H9 (cell line): Measurements from ENCODE around the gene CDKAL1. TPM values are rescaled to one million over a fixed set of nuclear protein-coding genes. Genes with fewer than 3 reads are reported as not detected.

ENCODE experiments used
- DNase-seq: peaks from one replicate; pipeline ENCODE4 v3.0.0-alpha.2; 2017
- H2AFZ ChIP-seq: one replicate; pipeline ENCODE4 v1.6.1; 2013; ENCODE audit warnings: mild to moderate bottlenecking, low read length, control low read depth, moderate library complexity
- H2AK5ac ChIP-seq: 2 replicates; pipeline ENCODE4 v1.6.1; 2013; ENCODE audit warnings: low read length, control low read depth, mixed read lengths; ENCODE audit not compliant: insufficient read length
- H2BK120ac ChIP-seq: one replicate; pipeline ENCODE4 v1.6.1; 2013; ENCODE audit warnings: low read depth, mild to moderate bottlenecking, low read length, control low read depth, inconsistent platforms; ENCODE audit not compliant: poor library complexity, severe bottlenecking
- H2BK12ac ChIP-seq: 2 replicates; pipeline ENCODE4 v1.6.1; 2013; ENCODE audit warnings: low read length, control low read depth, mixed read lengths, low read depth; ENCODE audit not compliant: insufficient read length
- H2BK15ac ChIP-seq: 2 replicates; pipeline ENCODE4 v1.6.1; 2013; ENCODE audit warnings: low read depth, low read length, control low read depth
- H2BK20ac ChIP-seq: one replicate; pipeline ENCODE4 v1.6.1; 2013; ENCODE audit warnings: low read depth, mild to moderate bottlenecking, low read length, control low read depth, inconsistent platforms; ENCODE audit not compliant: poor library complexity, severe bottlenecking
- H2BK5ac ChIP-seq: 2 replicates; pipeline ENCODE4 v1.6.1; 2013; ENCODE audit warnings: low read length, control low read depth, mixed read lengths; ENCODE audit not compliant: insufficient read length
- H3K14ac ChIP-seq: 2 replicates; pipeline ENCODE4 v1.6.1; 2013; ENCODE audit warnings: low read length, control low read depth; ENCODE audit not compliant: insufficient read depth
- H3K18ac ChIP-seq: 2 replicates; pipeline ENCODE4 v1.6.1; 2013; ENCODE audit warnings: low read depth, mild to moderate bottlenecking, mixed read lengths, low read length, control low read depth; ENCODE audit not compliant: insufficient read length
- H3K23ac ChIP-seq: 2 replicates; pipeline ENCODE4 v1.6.1; 2013; ENCODE audit warnings: low read length, control low read depth, mixed read lengths, low read depth; ENCODE audit not compliant: insufficient read length
- H3K23me2 ChIP-seq: 2 replicates; pipeline ENCODE4 v1.6.1; 2013; ENCODE audit warnings: low read depth, mild to moderate bottlenecking, mixed read lengths, low read length, control low read depth; ENCODE audit not compliant: insufficient read length, poor library complexity, severe bottlenecking
- H3K27ac ChIP-seq: 2 replicates; pipeline ENCODE4 v1.5.1; 2013; ENCODE audit warnings: low read length, control low read depth, mixed read lengths, low read depth; ENCODE audit not compliant: insufficient read length
- H3K27me3 ChIP-seq: 2 replicates; pipeline ENCODE4 v1.6.1; 2013; ENCODE audit warnings: low read length, control low read depth, inconsistent platforms; ENCODE audit not compliant: insufficient read depth
- H3K4ac ChIP-seq: 2 replicates; pipeline ENCODE4 v1.6.1; 2013; ENCODE audit warnings: low read depth, mild to moderate bottlenecking, control low read depth, inconsistent platforms, low read length, moderate library complexity
- H3K4me1 ChIP-seq: 2 replicates; pipeline ENCODE4 v1.6.1; 2013; ENCODE audit warnings: low read length, control low read depth, inconsistent platforms; ENCODE audit not compliant: insufficient read depth
- H3K4me2 ChIP-seq: 2 replicates; pipeline ENCODE4 v1.6.1; 2013; ENCODE audit warnings: low read length, control low read depth, mixed read lengths; ENCODE audit not compliant: insufficient read length, insufficient read depth
- H3K56ac ChIP-seq: 2 replicates; pipeline ENCODE4 v1.6.1; 2013; ENCODE audit warnings: low read depth, mild to moderate bottlenecking, mixed read lengths, low read length, control low read depth; ENCODE audit not compliant: insufficient read length
- H3K79me1 ChIP-seq: 2 replicates; pipeline ENCODE4 v1.6.1; 2013; ENCODE audit warnings: low read depth, mild to moderate bottlenecking, moderate library complexity, low read length, control low read depth, inconsistent platforms; ENCODE audit not compliant: insufficient read depth, poor library complexity, severe bottlenecking
- H3K79me2 ChIP-seq: 2 replicates; pipeline ENCODE4 v1.6.1; 2013; ENCODE audit warnings: low read length, control low read depth, inconsistent platforms; ENCODE audit not compliant: insufficient read depth
- H3K9ac ChIP-seq: 2 replicates; pipeline ENCODE4 v1.6.1; 2013; ENCODE audit warnings: low read length, control low read depth, mixed read lengths; ENCODE audit not compliant: insufficient read length; ENCODE audit errors: extremely low read depth
- H3K9me3 ChIP-seq: one replicate; pipeline ENCODE4 v1.6.1; 2013; ENCODE audit warnings: low read depth, low read length, inconsistent platforms; ENCODE audit not compliant: control insufficient read depth
- H3T11ph ChIP-seq: one replicate; pipeline ENCODE4 v1.6.1; 2013; ENCODE audit warnings: mild to moderate bottlenecking, low read length, control low read depth, inconsistent platforms
- H4K20me1 ChIP-seq: one replicate; pipeline ENCODE4 v1.6.1; 2013; ENCODE audit not compliant: control insufficient read depth, insufficient read length, insufficient read depth
- H4K5ac ChIP-seq: 2 replicates; pipeline ENCODE4 v1.6.1; 2013; ENCODE audit warnings: low read depth, mild to moderate bottlenecking, mixed read lengths, low read length, control low read depth; ENCODE audit not compliant: insufficient read length
- H4K8ac ChIP-seq: replicated peaks from 2 replicates; pipeline ENCODE4 v1.6.1; 2013; ENCODE audit warnings: low read length, control low read depth, mixed read lengths, low read depth; ENCODE audit not compliant: insufficient read length
- H4K91ac ChIP-seq: 2 replicates; pipeline ENCODE4 v1.6.1; 2013; ENCODE audit warnings: low read depth, mild to moderate bottlenecking, moderate library complexity, mixed read lengths, low read length, control low read depth; ENCODE audit not compliant: insufficient read length
- H3K27ac Mint-ChIP-seq, 3 experiments: 2 replicates in 2 of 3; 3 replicates in 1 of 3; pipeline ENCODE4 v1.8.0; 2020 to 2021; ENCODE audit warnings: mixed read lengths in 3 of 3, mild to moderate bottlenecking in 1 of 3, moderate library complexity in 1 of 3
- H3K27me3 Mint-ChIP-seq: 2 replicates; pipeline ENCODE4 v1.8.0; 2021; ENCODE audit warnings: low read depth, mild to moderate bottlenecking, moderate library complexity, mixed read lengths
- H3K36me3 Mint-ChIP-seq, 3 experiments: 2 replicates in 2 of 3; 3 replicates in 1 of 3; pipeline ENCODE4 v1.8.0; 2020 to 2021; ENCODE audit warnings: low read depth in 3 of 3, mixed read lengths in 3 of 3; ENCODE audit not compliant: insufficient read depth in 1 of 3
- H3K4me1 Mint-ChIP-seq, 2 experiments: 2 replicates each; pipeline ENCODE4 v1.8.0; 2020; ENCODE audit warnings: mixed read lengths in 2 of 2
- H3K4me3 Mint-ChIP-seq, 2 experiments: 2 replicates in 1 of 2; 3 replicates in 1 of 2; pipeline ENCODE4 v1.8.0; 2020 to 2021; ENCODE audit warnings: mild to moderate bottlenecking in 2 of 2, mixed read lengths in 2 of 2, moderate library complexity in 1 of 2
- H3K9me3 Mint-ChIP-seq, 2 experiments: 2 replicates in 1 of 2; 3 replicates in 1 of 2; pipeline ENCODE4 v1.8.0; 2020; ENCODE audit warnings: mild to moderate bottlenecking in 2 of 2, mixed read lengths in 2 of 2, moderate library complexity in 1 of 2
- WGBS: extraction: QIAGEN DNeasy Blood & Tissue Kit; methylation state at CpG from one replicate; pipeline ENCODE4 v1.1.7; 2013; ENCODE audit warnings: missing lambda C conversion rate, low lambda C conversion rate, mixed read lengths; ENCODE audit not compliant: insufficient read length; ENCODE audit errors: extremely low coverage; 5-methylcytosine and 5-hydroxymethylcytosine counted together
- total RNA-seq: library from RNA; stranded (reverse); gene quantifications from 2 replicates; pipeline ENCODE4 v1.2.1, GENCODE V29; 2021
- TF ChIP-seq, protein P1 (sequence below): fragments of 200-600 bp; sonication (generic); conservative IDR thresholded peaks from 3 replicates; pipeline ENCODE4 v1.8.0; 2021; ENCODE audit warnings: antibody characterized with exemption, mild to moderate bottlenecking

The CDKAL1 gene
- total RNA-seq, 1 experiment from 2014 or later = 23.0 TPM

DNA sequence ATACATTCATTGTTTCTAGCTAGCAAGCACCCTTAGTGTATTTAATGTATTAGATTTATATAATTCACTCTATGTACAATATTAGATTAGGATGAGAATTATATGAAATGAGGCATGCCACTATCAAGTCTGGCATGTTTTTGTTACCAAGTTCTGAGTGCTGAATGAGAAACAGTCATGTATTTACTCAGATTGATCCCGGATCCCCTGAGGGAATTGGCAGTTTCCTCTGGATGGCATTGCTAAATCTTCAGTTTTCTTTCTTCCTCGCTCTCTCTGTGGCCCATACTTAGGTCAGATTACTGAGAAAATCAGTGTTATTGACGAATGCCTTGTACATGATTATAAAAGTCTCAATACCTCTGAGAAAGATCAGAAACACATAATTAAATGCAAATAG lies 66.6 kb downstream of the CDKAL1 start:
- Histone ChIP-seq H2BK12ac (no peak overlapping the region), H3K14ac (no peak overlapping the region), H3K23me2 (no peaks in the 10 kb centered on the region), H3K4ac (no peak overlapping the region), H3T11ph (no peak overlapping the region), H4K5ac (no peak overlapping the region), H2AFZ (no peak overlapping the region), H3K9ac (no peak overlapping the region), H3K4me2 (no peak overlapping the region), H3K4me1 (peaks cover 2% of the 10 kb centered on the region; the same call in 1 of the 2 replicates), H3K79me2 (no peaks in the 10 kb centered on the region), H2AK5ac (no peak overlapping the region), H3K56ac (no peak overlapping the region), H4K20me1 (no peaks in the 10 kb centered on the region), H2BK120ac (no peak overlapping the region), H3K79me1 (no peaks in the 10 kb centered on the region), H2BK5ac (no peak overlapping the region), H4K8ac (no peak overlapping the region), H3K27me3 (no peaks in the 10 kb centered on the region), H2BK20ac (no peak overlapping the region), H2BK15ac (no peak overlapping the region), H4K91ac (no peak overlapping the region), H3K18ac (no peak overlapping the region), H3K9me3 (no peaks in the 10 kb centered on the region), H3K23ac (no peak overlapping the region), H3K27ac (no peak overlapping the region)
- no peak overlapping the region for H3K4me3 Mint-ChIP-seq
- H3K27me3 Mint-ChIP-seq = no peaks in the 10 kb centered on the region
- H3K36me3 Mint-ChIP-seq = peaks cover 6 to 10% (median 9%) of the 10 kb centered on the region in 3 experiments
- WGBS = no CpG with 5 or more reads among the region's 3 CpGs
- no peak for DNase-seq
- no peak overlapping the region for H3K27ac Mint-ChIP-seq
- 0 out of 5 replicates have a peak, but pooled peaks cover 0 to under 1% of the 10 kb centered on the region in 2 experiments for H3K9me3 Mint-ChIP-seq
- TF ChIP-seq, protein P1, sequence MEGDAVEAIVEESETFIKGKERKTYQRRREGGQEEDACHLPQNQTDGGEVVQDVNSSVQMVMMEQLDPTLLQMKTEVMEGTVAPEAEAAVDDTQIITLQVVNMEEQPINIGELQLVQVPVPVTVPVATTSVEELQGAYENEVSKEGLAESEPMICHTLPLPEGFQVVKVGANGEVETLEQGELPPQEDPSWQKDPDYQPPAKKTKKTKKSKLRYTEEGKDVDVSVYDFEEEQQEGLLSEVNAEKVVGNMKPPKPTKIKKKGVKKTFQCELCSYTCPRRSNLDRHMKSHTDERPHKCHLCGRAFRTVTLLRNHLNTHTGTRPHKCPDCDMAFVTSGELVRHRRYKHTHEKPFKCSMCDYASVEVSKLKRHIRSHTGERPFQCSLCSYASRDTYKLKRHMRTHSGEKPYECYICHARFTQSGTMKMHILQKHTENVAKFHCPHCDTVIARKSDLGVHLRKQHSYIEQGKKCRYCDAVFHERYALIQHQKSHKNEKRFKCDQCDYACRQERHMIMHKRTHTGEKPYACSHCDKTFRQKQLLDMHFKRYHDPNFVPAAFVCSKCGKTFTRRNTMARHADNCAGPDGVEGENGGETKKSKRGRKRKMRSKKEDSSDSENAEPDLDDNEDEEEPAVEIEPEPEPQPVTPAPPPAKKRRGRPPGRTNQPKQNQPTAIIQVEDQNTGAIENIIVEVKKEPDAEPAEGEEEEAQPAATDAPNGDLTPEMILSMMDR = no peak
- peaks cover 9 to 14% of the 10 kb centered on the region in 2 experiments for H3K4me1 Mint-ChIP-seq
